ENCODE data around the gene PPP1R27.

PPP1R27 gene

GRCh38 chr17:81868674-81869220 is 33.9 kb upstream of the PPP1R27 start:
- H3K27ac ChIP-seq (ENCODE audit: low read length), result no peak overlapping the region
- H3K4me3 ChIP-seq (ENCODE audit: low read length), result no peak overlapping the region
- no peak for DNase-seq (ENCODE audit: low read depth, low spot score)
- peaks cover 3% of the 10 kb centered on the region for H3K4me1 ChIP-seq (ENCODE audit: control insufficient read depth, insufficient read depth, low read length)
- H3K27me3 ChIP-seq (ENCODE audit: control insufficient read depth, insufficient read depth, low read length), result no peaks in the 10 kb centered on the region
- peaks cover 7% of the 10 kb centered on the region; the same call in 1 of the 2 replicates for H3K36me3 ChIP-seq (ENCODE audit: control insufficient read depth, insufficient read depth, low read length)
- no peaks in the 10 kb centered on the region for H3K9me3 ChIP-seq (ENCODE audit: control insufficient read depth, insufficient read depth, low read length)
- WGBS (ENCODE audit: insufficient coverage, insufficient read length), result no CpG with 5 or more reads among the region's 30 CpGs

GRCh38 chr17:81867991-81868673 is 33.3 kb upstream of the PPP1R27 start:
- H3K4me3 ChIP-seq (ENCODE audit: low read length), result no peak overlapping the region
- no peak overlapping the region for H3K27ac ChIP-seq (ENCODE audit: low read length)
- no CpG with 5 or more reads among the region's 28 CpGs for WGBS (ENCODE audit: insufficient coverage, insufficient read length)
- no peak for DNase-seq (ENCODE audit: low read depth, low spot score)
- peaks cover 3% of the 10 kb centered on the region for H3K4me1 ChIP-seq (ENCODE audit: control insufficient read depth, insufficient read depth, low read length)
- H3K36me3 ChIP-seq (ENCODE audit: control insufficient read depth, insufficient read depth, low read length), result peaks cover 7% of the 10 kb centered on the region; the same call in 1 of the 2 replicates
- no peaks in the 10 kb centered on the region for H3K27me3 ChIP-seq (ENCODE audit: control insufficient read depth, insufficient read depth, low read length)
- H3K9me3 ChIP-seq (ENCODE audit: control insufficient read depth, insufficient read depth, low read length), result no peaks in the 10 kb centered on the region

GRCh38 chr17:81867170-81867990 is 32.5 kb upstream of the PPP1R27 start:
- Histone ChIP-seq H3K27me3 (ENCODE audit: control insufficient read depth, insufficient read depth, low read length) (no peaks in the 10 kb centered on the region), H3K27ac (ENCODE audit: low read length) (no peak overlapping the region), H3K9me3 (ENCODE audit: control insufficient read depth, insufficient read depth, low read length) (no peaks in the 10 kb centered on the region), H3K36me3 (ENCODE audit: control insufficient read depth, insufficient read depth, low read length) (peaks cover 7% of the 10 kb centered on the region; the same call in 1 of the 2 replicates), H3K4me3 (ENCODE audit: low read length) (no peak overlapping the region), H3K4me1 (ENCODE audit: control insufficient read depth, insufficient read depth, low read length) (peaks cover 3% of the 10 kb centered on the region)
- no CpG with 5 or more reads among the region's 23 CpGs for WGBS (ENCODE audit: insufficient coverage, insufficient read length)
- DNase-seq (ENCODE audit: low read depth, low spot score), result no peak

DNA sequence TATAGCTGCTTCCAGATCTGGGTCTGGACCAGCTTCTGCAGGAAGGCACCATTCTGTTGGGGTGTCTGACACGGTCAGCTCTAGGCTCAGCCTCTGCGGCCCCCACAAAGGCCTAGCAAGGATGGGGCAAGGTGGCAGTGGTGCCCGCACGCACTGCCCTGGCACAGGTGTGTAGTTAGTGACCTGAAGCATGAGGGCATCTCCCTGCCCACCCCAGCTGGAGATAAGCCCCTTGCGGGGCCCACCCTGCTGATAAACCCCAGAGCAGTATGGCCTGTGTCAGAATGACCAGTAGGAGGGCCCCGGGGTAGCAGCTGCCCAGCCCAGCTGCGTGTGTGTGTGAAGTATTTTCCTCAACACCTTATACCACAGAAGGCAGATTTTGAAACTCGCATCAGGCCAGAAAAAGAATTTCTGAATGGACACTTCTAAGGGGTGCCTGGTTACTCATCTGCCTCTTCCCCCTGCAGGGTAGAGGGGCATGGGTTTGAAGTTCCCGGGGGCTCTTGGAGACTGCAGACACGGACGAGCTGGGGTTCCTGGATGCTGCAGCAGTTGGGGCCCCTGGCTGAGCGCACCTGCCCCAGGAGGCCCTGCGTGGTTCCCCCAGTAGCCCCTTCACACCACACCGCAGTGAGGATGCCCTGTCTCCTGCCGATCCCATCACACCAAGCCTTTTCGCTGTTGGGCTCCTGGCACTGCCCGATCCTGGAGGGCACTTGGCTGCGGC is 31.8 kb upstream of the PPP1R27 start:
- H3K27ac ChIP-seq (ENCODE audit: low read length), result no peak overlapping the region
- H3K4me3 ChIP-seq (ENCODE audit: low read length), result no peak overlapping the region
- no peaks in the 10 kb centered on the region for H3K27me3 ChIP-seq (ENCODE audit: control insufficient read depth, insufficient read depth, low read length)
- DNase-seq (ENCODE audit: low read depth, low spot score), result no peak
- H3K36me3 ChIP-seq (ENCODE audit: control insufficient read depth, insufficient read depth, low read length), result peaks cover 7% of the 10 kb centered on the region; the same call in 1 of the 2 replicates
- WGBS (ENCODE audit: insufficient coverage, insufficient read length), result no CpG with 5 or more reads among the region's 18 CpGs
- H3K9me3 ChIP-seq (ENCODE audit: control insufficient read depth, insufficient read depth, low read length), result no peaks in the 10 kb centered on the region
- peaks cover 3% of the 10 kb centered on the region for H3K4me1 ChIP-seq (ENCODE audit: control insufficient read depth, insufficient read depth, low read length)

DNA sequence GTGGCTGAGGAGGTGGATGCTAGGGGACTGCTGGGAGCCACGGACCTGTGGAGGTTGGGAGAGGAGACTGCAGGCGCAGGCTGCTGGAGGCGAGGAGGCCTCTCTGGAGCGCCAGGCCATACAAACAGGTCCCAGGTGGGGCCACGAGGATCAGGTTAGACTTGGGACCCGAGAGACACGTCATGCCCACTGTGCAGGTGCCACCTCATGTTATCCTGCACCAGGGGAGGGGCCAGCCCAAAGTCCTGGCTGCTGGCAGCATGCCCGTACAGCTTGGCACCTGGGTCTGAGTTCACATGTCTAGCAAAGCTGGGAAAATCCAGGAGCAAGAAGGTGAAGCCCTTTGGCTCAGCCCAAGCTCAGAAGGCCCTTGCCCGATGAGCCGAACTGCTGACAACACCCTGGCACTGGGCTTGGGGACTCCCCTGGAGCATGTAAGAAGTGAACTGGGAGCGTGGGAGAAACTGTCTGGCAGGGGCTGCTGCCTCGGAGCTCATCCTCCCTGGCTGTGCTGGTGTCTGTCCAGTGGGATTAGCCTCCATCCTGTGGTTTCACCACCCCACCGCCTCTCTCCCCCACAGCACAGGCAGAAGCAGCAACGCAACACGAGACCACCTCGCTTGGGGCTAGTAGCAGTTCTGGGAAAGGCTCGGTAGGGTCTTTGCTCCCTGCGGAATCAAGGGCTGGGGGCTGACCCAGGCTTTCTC is 31.0 kb upstream of the PPP1R27 start:
- no CpG with 5 or more reads among the region's 18 CpGs for WGBS (ENCODE audit: insufficient coverage, insufficient read length)
- H3K9me3 ChIP-seq (ENCODE audit: control insufficient read depth, insufficient read depth, low read length), result no peaks in the 10 kb centered on the region
- H3K36me3 ChIP-seq (ENCODE audit: control insufficient read depth, insufficient read depth, low read length), result peaks cover 7% of the 10 kb centered on the region; the same call in 1 of the 2 replicates
- H3K27ac ChIP-seq (ENCODE audit: low read length), result no peak overlapping the region
- no peaks in the 10 kb centered on the region for H3K27me3 ChIP-seq (ENCODE audit: control insufficient read depth, insufficient read depth, low read length)
- DNase-seq (ENCODE audit: low read depth, low spot score), result no peak
- H3K4me3 ChIP-seq (ENCODE audit: low read length), result no peak overlapping the region
- H3K4me1 ChIP-seq (ENCODE audit: control insufficient read depth, insufficient read depth, low read length), result peaks cover 3% of the 10 kb centered on the region

- no CpG with 5 or more reads among the region's 8 CpGs for WGBS (ENCODE audit: insufficient coverage, insufficient read length)
- Histone ChIP-seq H3K36me3 (ENCODE audit: control insufficient read depth, insufficient read depth, low read length) (peaks cover 7% of the 10 kb centered on the region; the same call in 1 of the 2 replicates), H3K9me3 (ENCODE audit: control insufficient read depth, insufficient read depth, low read length) (no peaks in the 10 kb centered on the region), H3K4me3 (ENCODE audit: low read length) (no peak overlapping the region), H3K4me1 (ENCODE audit: control insufficient read depth, insufficient read depth, low read length) (peaks cover 3% of the 10 kb centered on the region), H3K27me3 (ENCODE audit: control insufficient read depth, insufficient read depth, low read length) (no peaks in the 10 kb centered on the region), H3K27ac (ENCODE audit: low read length) (no peak overlapping the region)
- DNase-seq (ENCODE audit: low read depth, low spot score), result no peak
Measured at GRCh38 chr17:81865358-81865732, 30.5 kb upstream of the PPP1R27 start.

DNA sequence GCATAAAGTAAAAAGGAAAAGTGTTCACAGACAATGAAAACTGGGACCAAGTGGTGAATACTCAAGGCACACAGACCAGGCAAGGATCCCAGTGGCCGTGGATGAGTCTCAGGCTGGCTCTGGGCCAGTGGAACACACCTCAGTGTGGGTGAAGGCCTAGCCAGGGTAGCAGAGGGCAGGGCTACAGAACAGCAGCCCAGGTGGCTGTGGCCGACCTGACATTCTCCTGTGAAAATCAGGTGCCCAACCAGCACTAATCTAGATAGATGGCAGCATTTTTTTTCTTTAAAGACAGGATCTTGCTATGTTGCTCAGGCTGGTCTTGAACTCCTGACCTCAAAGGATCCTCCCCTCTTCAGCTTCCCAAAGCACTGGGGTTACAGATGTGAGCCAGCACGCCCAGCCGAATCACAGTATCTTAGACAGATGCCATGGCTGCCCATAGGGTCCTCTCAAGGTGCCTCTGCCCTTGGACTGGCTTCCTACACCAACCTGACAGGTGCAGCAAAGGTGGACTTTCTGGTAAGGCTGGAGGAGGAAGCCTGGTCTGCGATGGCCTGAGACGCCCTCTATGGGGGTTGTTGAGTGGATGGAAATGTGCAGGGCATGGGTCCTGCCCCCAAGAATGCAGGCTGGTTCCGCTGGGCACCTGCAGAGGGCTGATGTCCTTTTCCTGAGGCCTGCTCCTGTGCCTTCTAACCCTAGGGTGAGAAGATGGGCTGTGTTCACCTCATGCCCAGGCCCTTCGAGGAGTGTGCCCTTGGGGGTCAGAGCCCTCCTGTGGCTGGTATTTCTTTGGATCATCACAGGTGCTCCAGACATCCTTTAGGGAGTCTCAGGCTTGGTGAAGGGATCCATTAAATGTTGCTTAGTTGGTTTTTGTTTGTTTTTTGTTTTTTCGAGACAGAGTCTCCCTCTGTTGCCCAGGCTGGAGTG is 29.3 kb upstream of the PPP1R27 start:
- Histone ChIP-seq H3K9me3 (ENCODE audit: control insufficient read depth, insufficient read depth, low read length) (no peaks in the 10 kb centered on the region), H3K4me3 (ENCODE audit: low read length) (no peak overlapping the region), H3K36me3 (ENCODE audit: control insufficient read depth, insufficient read depth, low read length) (peaks cover 7% of the 10 kb centered on the region; the same call in 1 of the 2 replicates), H3K4me1 (ENCODE audit: control insufficient read depth, insufficient read depth, low read length) (no peaks in the 10 kb centered on the region), H3K27me3 (ENCODE audit: control insufficient read depth, insufficient read depth, low read length) (no peaks in the 10 kb centered on the region), H3K27ac (ENCODE audit: low read length) (no peak overlapping the region)
- no peak for DNase-seq (ENCODE audit: low read depth, low spot score)
- no CpG with 5 or more reads among the region's 9 CpGs for whole genome bisulfite sequencing (ENCODE audit: insufficient coverage, insufficient read length)

DNA sequence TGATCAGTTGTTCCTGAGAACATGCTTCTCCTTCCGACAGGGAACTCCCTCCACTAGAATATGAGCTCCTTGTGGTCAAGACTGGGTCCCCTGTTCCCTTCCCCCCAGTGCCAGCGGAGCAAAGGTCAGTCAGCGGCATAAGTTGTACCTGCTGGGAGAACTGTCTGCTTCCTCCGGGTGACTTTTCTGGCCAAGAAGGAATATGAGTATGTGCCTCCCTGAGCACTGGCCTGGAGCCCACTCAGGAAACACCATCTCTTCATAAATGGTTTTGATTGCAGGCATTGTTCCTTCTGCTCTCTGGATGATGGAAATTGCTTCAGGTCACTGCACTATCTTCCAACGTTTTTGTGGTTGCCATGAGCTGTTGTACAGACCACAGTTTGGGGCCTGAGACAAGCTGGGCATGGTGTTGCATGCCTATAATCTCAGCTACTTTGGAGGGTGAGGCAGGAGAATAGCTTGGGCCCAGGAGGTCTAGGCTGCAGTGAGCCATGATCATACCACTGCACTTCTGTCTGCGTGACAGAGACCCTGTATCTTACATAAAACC is 28.3 kb upstream of the PPP1R27 start:
- no peaks in the 10 kb centered on the region for H3K9me3 ChIP-seq (ENCODE audit: control insufficient read depth, insufficient read depth, low read length)
- peaks cover 12% of the 10 kb centered on the region for H3K36me3 ChIP-seq (ENCODE audit: control insufficient read depth, insufficient read depth, low read length)
- H3K27me3 ChIP-seq (ENCODE audit: control insufficient read depth, insufficient read depth, low read length), result no peaks in the 10 kb centered on the region
- no CpG with 5 or more reads among the region's 6 CpGs for WGBS (ENCODE audit: insufficient coverage, insufficient read length)
- no peak overlapping the region for H3K27ac ChIP-seq (ENCODE audit: low read length)
- no peak for DNase-seq (ENCODE audit: low read depth, low spot score)
- no peaks in the 10 kb centered on the region for H3K4me1 ChIP-seq (ENCODE audit: control insufficient read depth, insufficient read depth, low read length)
- no peak overlapping the region for H3K4me3 ChIP-seq (ENCODE audit: low read length)

All from iPS DF 6.9 (cell line).